Vagina (tissue), 2 donors: Measurements from ENCODE around the gene DNAL1. TPM values are rescaled to one million over a fixed set of nuclear protein-coding genes. Genes with fewer than 3 reads are reported as not detected.
"Not testable (repeated sequence)": the region's sequence is repeated elsewhere in the genome, so short reads cannot be mapped to it uniquely, and the experiment has no call there.

Source experiments
- DNase-seq, 2 donors: peaks; one replicate each; pipeline ENCODE4 v3.0.0-alpha.2; 2017; ENCODE audit errors: extremely low spot score in 2 of 2
- H3K27ac ChIP-seq: fragments of 200-600 bp; sonication (generic); one replicate; pipeline ENCODE4 v1.5.1; 2019
- H3K27me3 ChIP-seq: fragments of 200-600 bp; sonication (generic); one replicate; pipeline ENCODE4 v1.5.1; 2019
- H3K36me3 ChIP-seq, 2 donors: fragments of 200-600 bp; sonication (generic); one replicate each; pipeline ENCODE4 v1.5.1; 2017 to 2019
- H3K4me1 ChIP-seq: fragments of 200-600 bp; sonication (generic); one replicate; pipeline ENCODE4 v1.5.1; 2019
- H3K4me3 ChIP-seq, 2 donors: fragments of 200-600 bp; sonication (generic); 1 replicate in 1 of 2; 2 replicates in 1 of 2; pipeline ENCODE4 v1.5.1; 2016 to 2019
- H3K9me3 ChIP-seq: fragments of 200-600 bp; sonication (generic); one replicate; pipeline ENCODE4 v1.5.1; 2019
- POLR2A ChIP-seq, 2 donors: fragments of 450-650 bp; IDR thresholded peaks; one replicate each; pipeline ENCODE4 v1.6.1; 2017; ENCODE audit warnings: antibody characterized with exemption in 2 of 2, mild to moderate bottlenecking in 2 of 2, moderate library complexity in 2 of 2
- POLR2AphosphoS5 ChIP-seq, 2 donors: sonication (generic); formaldehyde crosslinking; IDR thresholded peaks; one replicate each; pipeline ENCODE4 v1.9.0; 2017; ENCODE audit warnings: antibody characterized with exemption in 2 of 2, mild to moderate bottlenecking in 2 of 2, low read depth in 1 of 2; ENCODE audit not compliant: insufficient read depth in 1 of 2
- intact Hi-C: fragments of 100-400 bp; cut with DNase I; formaldehyde crosslinking; loops from one replicate; pipeline ENCODE4 v1.15.1; 2023
- total RNA-seq: library from RNA; depleted of rRNA; stranded (reverse); fragments of >200 nt; gene quantifications from one replicate; pipeline ENCODE4 v1.2.3, GENCODE V29; 2016
- TF ChIP-seq, protein P1 (sequence below), 3 experiments: fragments of 450-650 bp in 2 of 3; fragments of 200-600 bp in 1 of 3; sonication (generic) in 1 of 3; IDR thresholded peaks; one replicate each; pipeline ENCODE4 v1.5.1; 2017 to 2019; ENCODE audit warnings: antibody characterized with exemption in 3 of 3, mild to moderate bottlenecking in 2 of 3, moderate library complexity in 2 of 3

DNAL1 gene
- total RNA-seq, 1 donor from 2014 or later, result 4.7 TPM

DNA sequence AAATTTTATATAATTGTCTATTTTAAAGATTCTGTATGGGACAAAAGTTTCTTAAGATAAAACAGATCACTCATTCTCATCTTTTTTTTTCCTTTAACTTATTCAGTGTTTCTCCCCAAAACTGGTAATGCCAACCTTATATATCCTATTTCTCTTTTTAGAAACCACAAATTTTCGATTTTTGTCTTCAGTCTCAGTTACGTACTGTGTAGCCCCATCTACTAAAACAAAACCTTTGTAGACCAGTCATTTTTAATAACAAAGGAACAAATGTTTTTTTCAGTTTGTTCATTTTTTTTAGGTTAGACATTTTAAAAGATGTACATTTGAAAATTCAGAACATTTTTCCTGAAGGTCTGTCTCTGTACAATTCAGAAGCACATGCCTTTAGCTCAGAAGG lies 51.2 kb downstream of the DNAL1 start:
- Histone ChIP-seq H3K27me3 (no peaks in the 10 kb centered on the region), H3K9me3 (no peaks in the 10 kb centered on the region), H3K4me1 (no peaks in the 10 kb centered on the region), H3K27ac (no peak overlapping the region), H3K4me3 (no peak overlapping the region), H3K36me3 (peaks cover 0 to 6% of the 10 kb centered on the region in 2 donors)
- intact Hi-C loops, result no loop called here
- DNase-seq, result no peak
- TF ChIP-seq POLR2A (IDR thresholded peaks at IDR 0.05) (no peak), POLR2AphosphoS5 (IDR thresholded peaks at IDR 0.05; ENCODE audit: insufficient read depth in 1 of 2, low read depth in 1 of 2) (no peak)
- TF ChIP-seq, protein P1, sequence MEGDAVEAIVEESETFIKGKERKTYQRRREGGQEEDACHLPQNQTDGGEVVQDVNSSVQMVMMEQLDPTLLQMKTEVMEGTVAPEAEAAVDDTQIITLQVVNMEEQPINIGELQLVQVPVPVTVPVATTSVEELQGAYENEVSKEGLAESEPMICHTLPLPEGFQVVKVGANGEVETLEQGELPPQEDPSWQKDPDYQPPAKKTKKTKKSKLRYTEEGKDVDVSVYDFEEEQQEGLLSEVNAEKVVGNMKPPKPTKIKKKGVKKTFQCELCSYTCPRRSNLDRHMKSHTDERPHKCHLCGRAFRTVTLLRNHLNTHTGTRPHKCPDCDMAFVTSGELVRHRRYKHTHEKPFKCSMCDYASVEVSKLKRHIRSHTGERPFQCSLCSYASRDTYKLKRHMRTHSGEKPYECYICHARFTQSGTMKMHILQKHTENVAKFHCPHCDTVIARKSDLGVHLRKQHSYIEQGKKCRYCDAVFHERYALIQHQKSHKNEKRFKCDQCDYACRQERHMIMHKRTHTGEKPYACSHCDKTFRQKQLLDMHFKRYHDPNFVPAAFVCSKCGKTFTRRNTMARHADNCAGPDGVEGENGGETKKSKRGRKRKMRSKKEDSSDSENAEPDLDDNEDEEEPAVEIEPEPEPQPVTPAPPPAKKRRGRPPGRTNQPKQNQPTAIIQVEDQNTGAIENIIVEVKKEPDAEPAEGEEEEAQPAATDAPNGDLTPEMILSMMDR (IDR thresholded peaks at IDR 0.05), result no peak

DNA sequence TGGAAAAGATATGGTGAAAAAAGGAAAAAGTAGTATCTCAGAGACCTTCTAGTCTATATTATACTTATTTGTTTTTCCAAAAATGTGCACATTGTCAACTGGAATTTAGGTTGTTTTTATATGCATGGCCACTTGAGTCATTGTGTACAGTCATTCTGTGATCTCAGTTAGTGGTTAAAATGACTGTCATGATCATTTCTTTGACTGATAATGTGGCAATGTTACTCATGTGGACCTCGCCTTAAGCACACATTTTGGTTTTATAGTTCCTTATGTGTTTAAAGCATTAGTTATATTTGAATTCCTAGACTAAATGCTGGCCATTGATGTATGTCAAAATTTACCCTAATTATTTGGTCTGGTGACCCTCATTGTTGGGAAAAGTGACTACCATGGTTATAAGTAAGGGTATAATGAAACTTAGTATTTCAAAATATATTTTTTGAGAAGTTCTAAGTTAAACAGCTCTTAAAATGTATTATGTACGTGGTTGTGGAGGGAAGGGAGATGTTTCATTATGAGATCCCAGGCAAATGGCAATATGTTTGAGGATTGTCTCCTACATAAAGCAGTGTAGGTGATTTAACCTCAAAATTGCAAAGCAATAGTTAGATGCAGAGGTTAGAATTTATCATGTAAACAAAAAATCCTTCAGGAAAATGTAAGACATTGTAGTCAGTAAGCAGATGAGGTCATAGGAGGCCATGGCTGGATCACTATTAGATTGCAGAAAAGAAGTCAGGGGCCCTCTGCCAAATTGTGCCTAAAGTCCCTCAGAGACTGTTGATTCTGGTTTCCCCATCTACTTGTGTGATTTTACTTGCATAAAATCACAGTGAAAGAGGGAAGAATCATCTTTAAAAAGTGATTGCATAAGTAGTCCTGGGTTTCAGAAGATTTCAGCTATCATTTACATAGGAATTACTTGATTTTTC lies 51.9 kb downstream of the DNAL1 start:
- DNase-seq, result no peak
- Histone ChIP-seq H3K27me3 (no peaks in the 10 kb centered on the region), H3K9me3 (no peaks in the 10 kb centered on the region), H3K4me3 (no peak overlapping the region), H3K4me1 (no peaks in the 10 kb centered on the region), H3K36me3 (peaks cover 0 to 6% of the 10 kb centered on the region in 2 donors), H3K27ac (no peak overlapping the region)
- TF ChIP-seq POLR2AphosphoS5 (IDR thresholded peaks at IDR 0.05; ENCODE audit: insufficient read depth in 1 of 2, low read depth in 1 of 2) (no peak), POLR2A (IDR thresholded peaks at IDR 0.05) (no peak)
- TF ChIP-seq, protein P1 (IDR thresholded peaks at IDR 0.05), result no peak
- intact Hi-C loops, result no loop called here

DNA sequence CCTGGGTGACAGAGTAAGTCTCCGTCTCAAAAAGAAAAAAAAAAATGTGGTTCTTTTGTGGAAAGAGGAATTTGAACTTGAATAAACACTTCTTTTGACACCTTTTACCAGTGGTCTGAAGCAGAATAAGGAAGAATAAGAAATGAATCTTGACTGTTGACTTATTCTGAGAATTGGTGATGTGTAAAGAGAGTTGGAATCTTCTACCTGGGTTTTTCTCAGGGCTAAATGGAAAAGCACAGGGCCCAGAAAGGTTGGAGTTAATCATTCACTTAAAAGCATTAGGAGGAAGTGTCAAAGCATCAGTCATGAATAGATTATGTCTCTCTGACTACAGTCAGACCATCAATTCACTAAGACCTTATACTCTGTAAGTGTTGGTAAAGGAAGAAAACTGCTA lies 55.5 kb downstream of the DNAL1 start:
- TF ChIP-seq POLR2AphosphoS5 (IDR thresholded peaks at IDR 0.05; ENCODE audit: insufficient read depth in 1 of 2, low read depth in 1 of 2) (no peak), POLR2A (IDR thresholded peaks at IDR 0.05) (no peak)
- TF ChIP-seq, protein P1 (IDR thresholded peaks at IDR 0.05), result no peak
- no peaks in the 10 kb centered on the region for H3K36me3 ChIP-seq

DNA sequence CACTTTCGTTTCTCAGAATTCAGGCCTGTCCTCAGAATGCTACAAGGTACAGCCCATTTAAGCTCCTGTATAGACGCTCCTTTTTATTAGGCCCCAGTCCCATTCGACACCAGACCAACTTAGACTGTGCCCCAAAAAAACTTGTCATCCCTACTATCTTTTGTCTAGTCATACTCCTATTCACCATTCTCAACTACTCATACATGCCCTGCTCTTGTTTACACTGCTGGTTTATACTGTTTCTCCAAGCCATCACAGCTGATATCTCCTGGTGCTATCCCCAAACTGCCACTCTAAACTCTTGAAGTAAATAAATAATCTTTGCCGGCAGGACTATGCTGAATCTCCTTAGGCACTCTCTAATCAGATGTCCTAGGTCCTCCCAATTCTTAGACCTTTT lies 63.3 kb downstream of the DNAL1 start:
- DNase-seq, H3K27me3 ChIP-seq, H3K27ac ChIP-seq, H3K9me3 ChIP-seq, intact Hi-C loops, H3K4me3 ChIP-seq, H3K36me3 ChIP-seq: not testable (repeated sequence)
- peaks cover 27% of the 10 kb centered on the region for H3K4me1 ChIP-seq

More for the DNA sequence above, 55.5 kb downstream of the DNAL1 start:
- Histone ChIP-seq H3K4me3 (no peak overlapping the region), H3K27ac (no peak overlapping the region), H3K27me3 (no peaks in the 10 kb centered on the region), H3K9me3 (no peaks in the 10 kb centered on the region), H3K4me1 (no peaks in the 10 kb centered on the region)
- no peak for DNase-seq
- intact Hi-C loops, result no loop called here

DNA sequence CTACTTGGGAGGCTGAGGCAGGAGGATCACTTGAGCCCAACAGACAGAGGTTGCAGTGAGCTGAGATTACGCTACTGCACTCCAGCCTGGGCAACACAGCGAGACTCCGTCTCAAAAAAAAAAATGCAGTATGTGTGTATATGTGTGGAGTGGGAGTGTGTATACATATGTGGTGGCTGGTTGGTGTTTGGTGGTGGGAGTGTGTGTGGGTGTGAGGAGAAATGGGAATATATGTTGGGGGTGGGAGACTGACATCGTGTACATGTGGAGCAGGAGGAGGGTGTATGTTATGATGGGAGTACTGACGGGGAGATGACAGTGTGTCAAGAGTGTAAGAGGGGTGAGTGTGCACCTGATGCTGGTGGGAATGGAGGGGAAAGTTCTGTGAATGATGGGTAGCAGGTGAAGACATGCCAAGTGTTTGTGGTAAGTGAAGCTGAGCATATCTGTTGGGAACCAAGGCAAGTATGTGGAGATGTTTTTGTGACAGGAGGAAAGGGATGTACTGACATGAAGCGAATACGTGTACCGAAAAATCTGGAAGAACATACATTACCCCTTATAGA lies 65.2 kb downstream of the DNAL1 start:
- no peak overlapping the region for H3K27ac ChIP-seq
- peaks cover 36% of the 10 kb centered on the region for H3K4me1 ChIP-seq
- DNase-seq, result no peak
- TF ChIP-seq POLR2A (IDR thresholded peaks at IDR 0.05) (no peak), POLR2AphosphoS5 (IDR thresholded peaks at IDR 0.05; ENCODE audit: insufficient read depth in 1 of 2, low read depth in 1 of 2) (no peak)
- TF ChIP-seq, protein P1 (IDR thresholded peaks at IDR 0.05), result no peak
- H3K36me3 ChIP-seq, result no peaks in the 10 kb centered on the region
- no peaks in the 10 kb centered on the region for H3K9me3 ChIP-seq
- H3K27me3 ChIP-seq, result no peaks in the 10 kb centered on the region
- intact Hi-C loops, result loop anchor here (10.0 kb wide), 1 partner anchor 65 kb away; the partner anchor contains the start of gene DNAL1
- no peak overlapping the region for H3K4me3 ChIP-seq
